ENCODE results near the gene YIF1A. TPM values are rescaled to one million over a fixed set of nuclear protein-coding genes. Genes with fewer than 3 reads are reported as not detected.

The YIF1A gene
- polyA plus RNA-seq, 1 of the 3 experiments (the other 2 are of a cell fraction): 123 TPM

DNA sequence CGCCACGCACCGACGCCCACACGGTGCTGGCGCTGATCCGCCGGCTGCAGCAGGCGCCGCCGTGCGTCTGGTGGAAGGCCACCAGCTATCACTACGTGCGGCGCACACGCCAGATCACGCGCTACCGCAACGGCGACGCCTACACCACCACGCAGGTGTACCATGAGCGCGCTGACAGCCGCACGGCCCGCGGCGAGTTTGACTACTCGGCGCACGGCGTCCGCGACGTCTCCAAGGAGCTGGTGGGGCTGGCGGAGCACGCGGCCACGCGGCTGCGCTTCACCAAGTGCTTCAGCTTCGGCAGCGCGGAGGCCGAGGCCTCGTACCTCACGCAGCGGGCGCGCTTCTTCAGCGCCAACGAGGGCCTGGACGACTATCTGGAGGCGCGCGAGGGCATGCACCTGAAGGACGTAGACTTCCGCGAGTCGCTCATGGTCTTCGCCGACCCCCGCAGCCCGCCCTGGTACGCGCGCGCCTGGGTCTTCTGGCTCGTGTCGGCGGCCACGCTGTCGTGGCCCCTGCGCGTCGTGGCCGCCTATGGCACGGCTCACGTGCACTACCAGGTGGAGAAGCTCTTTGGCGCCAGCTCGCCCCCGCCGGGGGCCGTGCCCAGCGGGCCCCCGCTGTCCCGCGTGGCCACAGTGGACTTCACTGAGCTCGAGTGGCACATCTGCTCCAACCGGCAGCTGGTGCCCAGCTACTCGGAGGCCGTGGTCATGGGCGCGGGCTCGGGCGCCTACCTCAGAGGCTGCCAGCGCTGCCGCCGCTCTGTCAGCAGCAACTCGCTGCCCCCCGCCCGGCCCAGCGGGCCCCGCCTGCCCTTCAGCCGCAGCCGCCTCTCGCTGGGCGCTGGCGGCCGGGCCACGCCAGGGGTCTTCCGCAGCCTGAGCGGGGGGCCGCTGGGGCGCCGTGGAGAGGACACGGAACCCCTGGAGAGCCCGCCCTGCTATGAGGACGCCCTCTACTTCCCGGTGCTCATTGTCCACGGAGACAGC, 6.0 kb upstream of the YIF1A start (continued):
- TF ChIP-seq, protein P1, sequence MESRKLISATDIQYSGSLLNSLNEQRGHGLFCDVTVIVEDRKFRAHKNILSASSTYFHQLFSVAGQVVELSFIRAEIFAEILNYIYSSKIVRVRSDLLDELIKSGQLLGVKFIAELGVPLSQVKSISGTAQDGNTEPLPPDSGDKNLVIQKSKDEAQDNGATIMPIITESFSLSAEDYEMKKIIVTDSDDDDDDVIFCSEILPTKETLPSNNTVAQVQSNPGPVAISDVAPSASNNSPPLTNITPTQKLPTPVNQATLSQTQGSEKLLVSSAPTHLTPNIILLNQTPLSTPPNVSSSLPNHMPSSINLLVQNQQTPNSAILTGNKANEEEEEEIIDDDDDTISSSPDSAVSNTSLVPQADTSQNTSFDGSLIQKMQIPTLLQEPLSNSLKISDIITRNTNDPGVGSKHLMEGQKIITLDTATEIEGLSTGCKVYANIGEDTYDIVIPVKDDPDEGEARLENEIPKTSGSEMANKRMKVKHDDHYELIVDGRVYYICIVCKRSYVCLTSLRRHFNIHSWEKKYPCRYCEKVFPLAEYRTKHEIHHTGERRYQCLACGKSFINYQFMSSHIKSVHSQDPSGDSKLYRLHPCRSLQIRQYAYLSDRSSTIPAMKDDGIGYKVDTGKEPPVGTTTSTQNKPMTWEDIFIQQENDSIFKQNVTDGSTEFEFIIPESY (IDR thresholded peaks at IDR 0.05; ENCODE audit: borderline replicate concordance, low read depth): no peak

DNA sequence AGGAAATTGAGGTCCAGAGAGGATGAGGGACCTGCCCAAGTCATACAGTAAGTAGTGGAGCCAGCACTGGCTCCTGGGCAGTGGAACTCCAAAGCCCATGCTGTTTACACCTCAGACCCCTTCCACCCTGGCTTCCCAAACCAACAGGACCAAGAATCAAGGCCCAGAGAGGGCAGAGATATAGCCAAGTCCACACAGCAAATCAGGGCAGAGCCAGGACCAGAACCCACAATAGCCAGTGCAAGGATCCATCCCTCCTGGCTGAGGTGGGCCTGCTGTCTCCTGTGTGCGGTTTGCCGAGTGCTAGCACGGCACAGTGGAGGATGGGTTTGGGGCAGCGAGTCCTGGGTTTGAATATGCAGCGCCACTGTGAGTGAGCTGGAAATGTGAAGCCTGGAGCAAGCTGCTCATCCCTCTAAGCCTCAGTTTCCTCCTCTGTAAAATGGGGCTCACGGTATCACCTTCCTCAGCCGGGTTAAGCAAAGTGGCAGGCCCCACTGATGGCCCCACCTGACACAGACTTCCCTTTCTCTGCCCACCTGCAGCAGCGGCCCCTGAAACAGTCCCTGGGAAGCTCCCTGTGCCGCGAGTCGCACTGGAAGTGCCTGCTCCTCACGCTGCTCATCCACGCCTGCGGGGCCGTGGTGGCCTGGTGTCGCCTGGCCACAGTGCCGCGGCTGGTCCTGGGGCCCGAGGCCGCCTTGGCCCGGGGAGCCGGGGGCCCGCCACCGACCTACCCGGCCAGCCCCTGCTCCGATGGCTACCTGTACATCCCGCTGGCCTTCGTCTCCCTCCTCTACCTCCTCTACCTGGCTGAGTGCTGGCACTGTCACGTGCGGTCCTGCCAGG, 5.1 kb upstream of the YIF1A start:
- no peaks in the 10 kb centered on the region for H4K20me1 ChIP-seq (ENCODE audit: insufficient read depth)
- no peak overlapping the region for H3K9ac ChIP-seq
- WGBS (ENCODE audit: low lambda C conversion rate): 81% methylated on average over 11 of the region's 30 CpGs
- H3F3A ChIP-seq (replicated peaks; ENCODE audit: insufficient read depth): peaks cover 9% of the 10 kb centered on the region
- no peaks in the 10 kb centered on the region for H3K9me3 ChIP-seq
- no peak overlapping the region for H3K4me2 ChIP-seq
- H3K27me3 ChIP-seq (ENCODE audit: insufficient read depth): no peaks in the 10 kb centered on the region
- no peak overlapping the region for H3K27ac ChIP-seq (ENCODE audit: low read depth in 2 of 2, low read length in 1 of 2)
- ChIA-PET POLR2A (no interaction called here), CTCF (interaction anchor here (0.7 to 2.3 kb wide), 3 partner anchors 17 to 71 kb away, joined by 3 to 11 read pairs (median 3); no protein-coding TSS in a partner anchor)
- H3K36me3 ChIP-seq (replicated peaks in 1 of 2; ENCODE audit: control insufficient read depth in 1 of 2, insufficient read depth in 2 of 2, low read length in 1 of 2): no peaks in the 10 kb centered on the region
- H2AFZ ChIP-seq (ENCODE audit: low read depth): no peak overlapping the region
- H3K4me3 ChIP-seq (ENCODE audit: low read depth in 2 of 2, low read length in 1 of 2): no peak overlapping the region
- DNase-seq: no peak
- peaks cover 7 to 19% of the 10 kb centered on the region in 2 experiments; a peak in 2 of 4 replicates for H3K4me1 ChIP-seq (ENCODE audit: control insufficient read depth in 1 of 2, insufficient read depth in 2 of 2, low read depth in 1 of 2, low read length in 1 of 2)
- no peaks in the 10 kb centered on the region for H3K79me2 ChIP-seq (ENCODE audit: insufficient read depth)
- TF ChIP-seq NRF1 (IDR thresholded peaks at IDR 0.05; ENCODE audit: low read depth, low read length) (no peak), TAF1 (IDR thresholded peaks at IDR 0.05; ENCODE audit: borderline replicate concordance, low read depth, low read length) (no peak)
- TF ChIP-seq, protein P2, sequence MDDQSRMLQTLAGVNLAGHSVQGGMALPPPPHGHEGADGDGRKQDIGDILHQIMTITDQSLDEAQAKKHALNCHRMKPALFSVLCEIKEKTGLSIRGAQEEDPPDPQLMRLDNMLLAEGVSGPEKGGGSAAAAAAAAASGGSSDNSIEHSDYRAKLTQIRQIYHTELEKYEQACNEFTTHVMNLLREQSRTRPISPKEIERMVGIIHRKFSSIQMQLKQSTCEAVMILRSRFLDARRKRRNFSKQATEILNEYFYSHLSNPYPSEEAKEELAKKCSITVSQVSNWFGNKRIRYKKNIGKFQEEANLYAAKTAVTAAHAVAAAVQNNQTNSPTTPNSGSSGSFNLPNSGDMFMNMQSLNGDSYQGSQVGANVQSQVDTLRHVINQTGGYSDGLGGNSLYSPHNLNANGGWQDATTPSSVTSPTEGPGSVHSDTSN (IDR thresholded peaks at IDR 0.05): no peak
- H3K9me2 ChIP-seq: no peaks in the 10 kb centered on the region

DNA sequence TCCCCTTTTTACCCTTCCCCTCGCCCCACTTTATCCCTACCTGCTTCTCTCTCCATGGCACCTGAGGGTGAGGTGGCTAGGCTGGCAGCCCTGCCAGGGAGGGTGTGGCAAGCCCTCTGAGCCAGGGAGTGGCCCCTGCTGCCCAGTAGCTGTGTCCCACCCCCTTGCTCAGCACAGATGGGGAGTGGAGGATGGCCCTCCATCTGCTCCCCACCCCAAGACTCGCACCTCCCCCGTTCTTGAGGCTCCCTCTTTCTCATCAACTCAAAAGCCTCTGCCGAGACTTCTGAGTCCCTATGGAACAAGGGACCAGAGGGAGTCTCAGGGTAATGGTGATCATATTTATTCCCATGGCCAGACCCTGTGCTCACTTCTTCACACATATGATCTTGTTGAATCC, 4.4 kb upstream of the YIF1A start:
- H4K20me1 ChIP-seq (ENCODE audit: insufficient read depth): no peaks in the 10 kb centered on the region
- ChIA-PET CTCF (interaction anchor here (2.3 kb wide), 1 partner anchor 18 kb away, joined by 11 read pairs; no protein-coding TSS in a partner anchor), POLR2A (no interaction called here)

More for the DNA sequence above, 4.4 kb upstream of the YIF1A start:
- Histone ChIP-seq H3K4me2 (no peak overlapping the region), H3K4me1 (ENCODE audit: control insufficient read depth in 1 of 2, insufficient read depth in 2 of 2, low read depth in 1 of 2, low read length in 1 of 2) (peaks cover 7 to 19% of the 10 kb centered on the region in 2 experiments; a peak in 2 of 4 replicates), H3K9ac (no peak overlapping the region), H3K9me2 (no peaks in the 10 kb centered on the region), H3F3A (replicated peaks; ENCODE audit: insufficient read depth) (peaks cover 9% of the 10 kb centered on the region), H3K4me3 (ENCODE audit: low read depth in 2 of 2, low read length in 1 of 2) (no peak overlapping the region), H3K27me3 (ENCODE audit: insufficient read depth) (no peaks in the 10 kb centered on the region), H3K27ac (ENCODE audit: low read depth in 2 of 2, low read length in 1 of 2) (no peak overlapping the region), H3K79me2 (ENCODE audit: insufficient read depth) (peaks cover 4% of the 10 kb centered on the region; the same call in 1 of the 2 replicates), H3K36me3 (replicated peaks in 1 of 2; ENCODE audit: control insufficient read depth in 1 of 2, insufficient read depth in 2 of 2, low read length in 1 of 2) (no peaks in the 10 kb centered on the region), H3K9me3 (no peaks in the 10 kb centered on the region), H2AFZ (ENCODE audit: low read depth) (no peak overlapping the region)
- DNase-seq: no peak
- TF ChIP-seq JUND (IDR thresholded peaks at IDR 0.05): no peak
- WGBS (ENCODE audit: low lambda C conversion rate): 88% methylated on average over 3 of the region's 4 CpGs

All from SK-N-SH (cell line).